Upper lobe of left lung (tissue), 6 donors: ENCODE data around the gene TTC28. TPM values are rescaled to one million over a fixed set of nuclear protein-coding genes. Genes with fewer than 3 reads are reported as not detected.
A peak's percentile ranks its signal among the peaks of the same experiment; 100 is the strongest.

Experiments
- ATAC-seq, 2 donors: fragments of 200-7000 bp; cut with Tn5 transposase; one replicate each; pipeline ENCODE4 v1.9.1; 2022; ENCODE audit warnings: mild to moderate bottlenecking in 2 of 2, moderate library complexity in 2 of 2; ENCODE audit not compliant: low FRiP score in 2 of 2
- DNase-seq, 2 donors: peaks; one replicate each; pipeline ENCODE4 v3.0.0-alpha.2; 2019 to 2020
- H3K27ac ChIP-seq, 4 donors: fragments of 200-600 bp; sonication (generic); one replicate each; pipeline ENCODE4 v1.5.1; 2016 to 2019
- H3K27me3 ChIP-seq, 4 donors: fragments of 200-600 bp; sonication (generic); one replicate each; pipeline ENCODE4 v1.5.1; 2017 to 2019
- H3K36me3 ChIP-seq, 4 donors: fragments of 200-600 bp; sonication (generic); one replicate each; pipeline ENCODE4 v1.5.1; 2016 to 2019
- H3K4me1 ChIP-seq, 4 donors: fragments of 200-600 bp; sonication (generic); one replicate each; pipeline ENCODE4 v1.5.1; 2018 to 2019
- H3K4me3 ChIP-seq, 4 donors: fragments of 200-600 bp; sonication (generic); one replicate each; pipeline ENCODE4 v1.5.1; 2017 to 2019; ENCODE audit warnings: mild to moderate bottlenecking in 2 of 4, moderate library complexity in 1 of 4
- H3K9me3 ChIP-seq, 4 donors: fragments of 200-600 bp; sonication (generic); one replicate each; pipeline ENCODE4 v1.5.1; 2018 to 2019
- CTCF ChIP-seq, 6 experiments: fragments of 450-650 bp in 4 of 6; fragments of 200-600 bp in 2 of 6; sonication (generic) in 2 of 6; IDR thresholded peaks; one replicate each; pipeline ENCODE4 v1.5.1; 2016 to 2019; ENCODE audit warnings: antibody characterized with exemption in 6 of 6
- EP300 ChIP-seq, 4 donors: sonication (generic); formaldehyde crosslinking; IDR thresholded peaks; one replicate each; pipeline ENCODE4 v1.5.1; 2017; ENCODE audit warnings: antibody characterized with exemption in 4 of 4, control low read depth in 2 of 4
- POLR2A ChIP-seq, 4 donors: fragments of 450-650 bp; IDR thresholded peaks; one replicate each; pipeline ENCODE4 v1.5.1; 2016 to 2017; ENCODE audit warnings: antibody characterized with exemption in 4 of 4, mild to moderate bottlenecking in 2 of 4
- POLR2AphosphoS5 ChIP-seq, 2 donors: sonication (generic); formaldehyde crosslinking; IDR thresholded peaks; one replicate each; pipeline ENCODE4 v1.5.1; 2017; ENCODE audit warnings: antibody characterized with exemption in 2 of 2
- WGBS, 2 donors: methylation state at CpG; one replicate each; pipeline ENCODE4 v1.1.5; 2017 to 2018; 5-methylcytosine and 5-hydroxymethylcytosine counted together
- total RNA-seq, 6 donors: library from RNA; depleted of rRNA in 4 of 6; stranded (reverse); fragments of >200 nt in 4 of 6; gene quantifications; one replicate each; pipeline versions ENCODE4 v1.1.0 to v1.2.1, GENCODE V29; 2016 to 2021
- donor health status: DM: no; HTN: no; CAD: no; lungs with moderate emphysema.
- donor health status: DM: no; HTN: yes; CAD: no; lungs with severe emphysema.

The TTC28 gene
- total RNA-seq, 6 donors from 2014 or later = 30.1 to 69.4 (median 41.4) TPM

GRCh38 chr22:28044546-28045173 is 635.0 kb downstream of the TTC28 start:
- TF ChIP-seq POLR2A (IDR thresholded peaks at IDR 0.05) (no peak), EP300 (IDR thresholded peaks at IDR 0.05) (no peak), POLR2AphosphoS5 (IDR thresholded peaks at IDR 0.05) (no peak), CTCF (IDR thresholded peaks at IDR 0.05) (no peak)
- Histone ChIP-seq H3K27me3 (no peaks in the 10 kb centered on the region), H3K9me3 (no peaks in the 10 kb centered on the region), H3K4me3 (no peak overlapping the region), H3K27ac (no peak overlapping the region), H3K36me3 (no peaks in the 10 kb centered on the region), H3K4me1 (peaks cover 15 to 27% (median 17%) of the 10 kb centered on the region in 4 donors)
- DNase-seq (no peak), ATAC-seq (no peak)
- 79 to 82% methylated on average over 7 of the region's 7 CpGs for WGBS, 2 donors

- WGBS, 2 donors = 74 to 76% methylated on average over 1 to 2 of the region's 2 CpGs
- Histone ChIP-seq H3K4me3 (no peak overlapping the region), H3K36me3 (no peaks in the 10 kb centered on the region), H3K27ac (no peak overlapping the region), H3K27me3 (no peaks in the 10 kb centered on the region), H3K4me1 (peaks cover 3 to 17% (median 13%) of the 10 kb centered on the region in 4 donors), H3K9me3 (no peaks in the 10 kb centered on the region)
- no peak for TF ChIP-seq POLR2AphosphoS5 (IDR thresholded peaks at IDR 0.05)
- TF ChIP-seq EP300 (IDR thresholded peaks at IDR 0.05) = no peak
- no peak for TF ChIP-seq POLR2A (IDR thresholded peaks at IDR 0.05)
- no peak for TF ChIP-seq CTCF (IDR thresholded peaks at IDR 0.05)
- no peak for DNase-seq
- no peak for ATAC-seq
Observed at GRCh38 chr22:28043266-28043665, 636.4 kb downstream of the TTC28 start.

GRCh38 chr22:28034760-28035401 is 644.8 kb downstream of the TTC28 start:
- H3K4me1 ChIP-seq = peaks cover 26 to 39% (median 38%) of the 10 kb centered on the region in 4 donors

GRCh38 chr22:28034145-28034759 is 645.4 kb downstream of the TTC28 start:
- H3K27ac ChIP-seq = peak overlapping the region; percentile 63 to 90 (median 78)
- TF ChIP-seq POLR2A (IDR thresholded peaks at IDR 0.05) (no peak), POLR2AphosphoS5 (IDR thresholded peaks at IDR 0.05) (no peak), EP300 (IDR thresholded peaks at IDR 0.05) (no peak), CTCF (IDR thresholded peaks at IDR 0.05) (no peak)
- ATAC-seq (peak in 1 of 2 donors; percentile 78), DNase-seq (no peak)
- peaks cover 0 to 4% (median 0%) of the 10 kb centered on the region in 4 donors for H3K36me3 ChIP-seq
- H3K4me1 ChIP-seq = peaks cover 32 to 45% (median 44%) of the 10 kb centered on the region in 4 donors
- no peak overlapping the region for H3K4me3 ChIP-seq
- no peaks in the 10 kb centered on the region for H3K9me3 ChIP-seq
- H3K27me3 ChIP-seq = no peaks in the 10 kb centered on the region
- 75% methylated on average over 9 of the region's 9 CpGs for WGBS, 2 donors

More at GRCh38 chr22:28034760-28035401, 644.8 kb downstream of the TTC28 start:
- peaks cover 0 to 2% (median 0%) of the 10 kb centered on the region in 4 donors for H3K36me3 ChIP-seq
- H3K9me3 ChIP-seq = no peaks in the 10 kb centered on the region
- H3K4me3 ChIP-seq = no peak overlapping the region
- 14 to 17% methylated on average over 6 to 7 of the region's 7 CpGs for WGBS, 2 donors
- DNase-seq = peak in 1 of 2 donors; percentile 53
- peak; percentile 19 to 52 for ATAC-seq
- TF ChIP-seq EP300 (IDR thresholded peaks at IDR 0.05) = peak in 1 of 4 donors; percentile 20
- TF ChIP-seq CTCF (IDR thresholded peaks at IDR 0.05) = no peak
- TF ChIP-seq POLR2AphosphoS5 (IDR thresholded peaks at IDR 0.05) = peak; percentile 48 to 68
- TF ChIP-seq POLR2A (IDR thresholded peaks at IDR 0.05) = no peak
- H3K27ac ChIP-seq = peak overlapping the region; percentile 63 to 90 (median 78)
- H3K27me3 ChIP-seq = no peaks in the 10 kb centered on the region
